Naive thymus-derived CD4-positive, alpha-beta T cell (primary cell): ENCODE results near the gene UBASH3A. TPM values are rescaled to one million over a fixed set of nuclear protein-coding genes. Genes with fewer than 3 reads are reported as not detected.

ENCODE experiments used
- ATAC-seq: fragments of 150-1000 bp; cut with Tn5 transposase; 2 replicates; pipeline ENCODE4 v1.10.0; 2021; ENCODE audit warnings: mild to moderate bottlenecking, moderate library complexity
- CTCF ChIA-PET: fragments of 350-600 bp; sonication (Branson Sonifier 250); formaldehyde crosslinking; loops from one replicate; lab custom pipeline; 2021; ENCODE audit warnings: antibody characterized with exemption; lab: Charles Lee
- POLR2A ChIA-PET: fragments of 350-600 bp; sonication (Branson Sonifier 250); formaldehyde crosslinking; loops from one replicate; lab custom pipeline; 2021; ENCODE audit warnings: antibody characterized with exemption, inconsistent platforms; lab: Charles Lee
- DNase-seq, 9 donors: peaks; one replicate each; pipeline versions ENCODE4 v3.0.0 to v3.0.0-alpha.2; 2020 to 2022; ENCODE audit warnings: mixed read lengths in 1 of 9
- H3K27ac ChIP-seq: one replicate; pipeline ENCODE4 v1.7.0; 2013; ENCODE audit warnings: mild to moderate bottlenecking, low read depth, low read length, moderate library complexity
- H3K27me3 ChIP-seq, 2 donors: one replicate each; pipeline ENCODE4 v1.7.0; 2013; ENCODE audit warnings: low read length in 2 of 2, mild to moderate bottlenecking in 2 of 2, moderate library complexity in 2 of 2; ENCODE audit not compliant: control insufficient read depth in 2 of 2, insufficient read depth in 2 of 2
- H3K36me3 ChIP-seq, 3 experiments: 1 replicate in 2 of 3; 2 replicates in 1 of 3; pipeline ENCODE4 v1.7.0; 2013; ENCODE audit warnings: low read length in 3 of 3, mild to moderate bottlenecking in 3 of 3, moderate library complexity in 1 of 3; ENCODE audit not compliant: insufficient read depth in 3 of 3, control insufficient read depth in 2 of 3
- H3K4me1 ChIP-seq, 2 donors: one replicate each; pipeline ENCODE4 v1.7.0; 2013; ENCODE audit warnings: low read length in 2 of 2, mild to moderate bottlenecking in 2 of 2, moderate library complexity in 1 of 2; ENCODE audit not compliant: control insufficient read depth in 2 of 2, insufficient read depth in 2 of 2
- H3K4me3 ChIP-seq: 2 replicates; pipeline ENCODE4 v1.7.0; 2013; ENCODE audit warnings: mild to moderate bottlenecking, low read length
- H3K9me3 ChIP-seq, 3 experiments: 1 replicate in 2 of 3; 2 replicates in 1 of 3; pipeline ENCODE4 v1.7.0; 2013; ENCODE audit warnings: low read length in 3 of 3; ENCODE audit not compliant: control insufficient read depth in 2 of 3
- H3K27ac Mint-ChIP-seq, 9 donors: one replicate each; pipeline ENCODE4 v1.8.0; 2020 to 2022; ENCODE audit warnings: mixed read lengths in 9 of 9, mild to moderate bottlenecking in 8 of 9, moderate library complexity in 5 of 9, inconsistent platforms in 2 of 9
- H3K27me3 Mint-ChIP-seq, 5 donors: one replicate each; pipeline ENCODE4 v1.8.0; 2021 to 2022; ENCODE audit warnings: mixed read lengths in 5 of 5, mild to moderate bottlenecking in 1 of 5
- H3K36me3 Mint-ChIP-seq, 5 donors: one replicate each; pipeline ENCODE4 v1.8.0; 2020 to 2022; ENCODE audit warnings: mixed read lengths in 5 of 5, mild to moderate bottlenecking in 3 of 5, inconsistent platforms in 1 of 5
- H3K4me1 Mint-ChIP-seq, 7 donors: one replicate each; pipeline ENCODE4 v1.8.0; 2020 to 2022; ENCODE audit warnings: mixed read lengths in 7 of 7, mild to moderate bottlenecking in 3 of 7, inconsistent platforms in 1 of 7
- H3K4me3 Mint-ChIP-seq, 10 donors: one replicate each; pipeline ENCODE4 v1.8.0; 2020 to 2022; ENCODE audit warnings: mild to moderate bottlenecking in 10 of 10, mixed read lengths in 10 of 10, moderate library complexity in 6 of 10, inconsistent platforms in 2 of 10
- H3K9me3 Mint-ChIP-seq, 11 donors: one replicate each; pipeline ENCODE4 v1.8.0; 2020 to 2022; ENCODE audit warnings: mixed read lengths in 11 of 11, mild to moderate bottlenecking in 4 of 11, inconsistent platforms in 1 of 11, moderate library complexity in 1 of 11
- intact Hi-C, 2 donors: fragments of 100-400 bp; cut with micrococcal nuclease; formaldehyde crosslinking; loops; one replicate each; pipeline ENCODE4 v1.15.1; 2023
- polyA plus RNA-seq, 2 donors: library from polyadenylated mRNA; unstranded; fragments of 300-500 nt; fragmentation: Illumina TruSeq; gene quantifications; one replicate each; pipeline ENCODE4 v1.2.3, GENCODE V29; 2021
- total RNA-seq, 6 experiments: library from RNA in 5 of 6; stranded (reverse) in 5 of 6; gene quantifications; 1 replicate in 5 of 6; 2 replicates in 1 of 6; pipeline ENCODE4 v1.2.3 and lab custom pipeline; 2021 to 2026

The UBASH3A gene
- total and polyA plus RNA-seq, 7 experiments from 2014 or later, result 41.9 to 101 (median 91.7) TPM

DNA sequence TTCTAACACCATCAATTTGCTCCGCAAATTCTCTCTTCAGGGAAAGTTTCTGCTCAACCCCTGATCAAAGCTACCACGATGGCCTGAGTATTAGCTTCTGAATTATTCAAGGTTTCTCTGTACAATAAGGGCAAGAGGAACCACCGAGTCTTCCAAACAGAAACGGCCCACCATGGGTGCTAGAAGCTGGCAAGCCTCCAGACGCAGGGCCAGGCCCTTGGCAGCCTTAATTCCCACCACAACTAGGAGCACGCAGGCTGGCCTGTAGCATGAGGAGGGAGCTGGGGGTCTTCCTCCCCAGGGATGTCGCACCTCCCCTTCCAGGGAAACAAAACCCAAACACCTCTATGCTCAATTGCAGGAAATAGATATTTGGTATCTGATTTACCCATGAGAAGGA, 81.3 kb downstream of the UBASH3A start:
- POLR2A ChIA-PET, result no interaction called here
- intact Hi-C loops, result no loop called here
- no peak overlapping the region for H3K4me3 Mint-ChIP-seq
- H3K27ac Mint-ChIP-seq, result no peak overlapping the region
- H3K27me3 ChIP-seq, result no peaks in the 10 kb centered on the region
- no peak overlapping the region for H3K4me3 ChIP-seq
- ATAC-seq (no peak), DNase-seq (no peak)
- H3K4me1 ChIP-seq, result no peaks in the 10 kb centered on the region
- peaks cover 0 to 54% (median 3%) of the 10 kb centered on the region in 5 donors for H3K27me3 Mint-ChIP-seq
- CTCF ChIA-PET, result no interaction called here
- H3K9me3 ChIP-seq, result no peaks in the 10 kb centered on the region
- H3K36me3 Mint-ChIP-seq, result peaks cover 0 to 6% (median 0%) of the 10 kb centered on the region in 5 donors
- no peak overlapping the region for H3K27ac ChIP-seq
- H3K4me1 Mint-ChIP-seq, result peaks cover 0 to 1% (median 0%) of the 10 kb centered on the region in 7 donors
- H3K36me3 ChIP-seq, result no peaks in the 10 kb centered on the region
- H3K9me3 Mint-ChIP-seq, result peaks cover 0 to 8% (median 0%) of the 10 kb centered on the region in 11 donors

DNA sequence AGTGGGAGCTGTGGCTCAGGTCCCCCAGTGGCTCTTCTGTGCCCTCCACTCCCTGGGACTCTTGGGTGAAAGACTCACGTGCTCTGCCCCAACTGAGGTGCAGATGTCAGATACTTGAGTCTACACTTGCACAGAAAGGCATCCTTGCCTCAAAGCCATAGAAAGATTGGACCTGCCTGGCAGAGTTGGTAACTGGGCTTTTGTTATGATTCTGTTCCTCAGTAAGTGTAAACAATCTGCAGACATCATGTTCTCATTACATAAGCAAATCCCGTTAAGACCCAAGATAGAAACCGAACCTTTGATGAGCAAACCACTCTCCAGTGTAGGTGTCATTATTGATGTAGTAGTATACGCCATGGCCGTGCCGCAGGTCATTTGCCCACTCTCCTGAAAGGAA, 82.4 kb downstream of the UBASH3A start:
- Histone ChIP-seq H3K9me3 (no peaks in the 10 kb centered on the region), H3K4me1 (no peaks in the 10 kb centered on the region), H3K27me3 (no peaks in the 10 kb centered on the region), H3K27ac (no peak overlapping the region), H3K4me3 (no peak overlapping the region), H3K36me3 (no peaks in the 10 kb centered on the region)
- ATAC-seq (no peak), DNase-seq (no peak)
- H3K9me3 Mint-ChIP-seq, result peaks cover 0 to 8% (median 0%) of the 10 kb centered on the region in 11 donors
- H3K27me3 Mint-ChIP-seq, result peaks cover 0 to 56% (median 3%) of the 10 kb centered on the region in 5 donors
- intact Hi-C loops, result no loop called here
- no peak overlapping the region for H3K27ac Mint-ChIP-seq
- H3K36me3 Mint-ChIP-seq, result peaks cover 0 to 6% (median 0%) of the 10 kb centered on the region in 5 donors
- H3K4me3 Mint-ChIP-seq, result no peak overlapping the region
- no peaks in the 10 kb centered on the region for H3K4me1 Mint-ChIP-seq
- ChIA-PET POLR2A (no interaction called here), CTCF (no interaction called here)

DNA sequence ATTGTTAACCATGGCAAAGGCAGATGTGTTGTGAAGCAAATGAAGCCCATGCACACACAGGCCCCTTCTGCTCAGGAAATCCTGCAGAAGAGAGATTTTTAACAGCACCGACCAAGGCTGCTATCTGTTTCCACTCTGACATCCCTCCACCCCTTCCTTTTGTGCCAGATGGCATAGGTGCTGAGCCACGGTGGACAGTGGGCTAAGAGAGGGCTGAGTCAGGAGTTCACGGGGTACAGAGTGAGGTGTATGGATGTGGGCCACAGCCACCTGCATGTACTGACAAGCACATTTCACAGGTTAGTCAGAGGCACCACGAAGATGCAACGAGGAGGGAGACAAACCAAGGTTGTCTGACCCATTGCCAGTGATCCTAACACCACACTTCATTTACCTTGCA, 82.8 kb downstream of the UBASH3A start:
- no peak overlapping the region for H3K4me3 ChIP-seq
- H3K36me3 ChIP-seq, result no peaks in the 10 kb centered on the region
- no peaks in the 10 kb centered on the region for H3K9me3 ChIP-seq
- Mint-ChIP-seq H3K27ac (no peak overlapping the region), H3K36me3 (peaks cover 0 to 6% (median 0%) of the 10 kb centered on the region in 5 donors), H3K9me3 (peaks cover 0 to 8% (median 0%) of the 10 kb centered on the region in 11 donors), H3K27me3 (peaks cover 0 to 54% (median 3%) of the 10 kb centered on the region in 5 donors), H3K4me3 (no peak overlapping the region), H3K4me1 (no peaks in the 10 kb centered on the region)
- H3K27ac ChIP-seq, result no peak overlapping the region
- H3K27me3 ChIP-seq, result no peaks in the 10 kb centered on the region
- ChIA-PET POLR2A (no interaction called here), CTCF (no interaction called here)
- DNase-seq (no peak), ATAC-seq (no peak)
- no peaks in the 10 kb centered on the region for H3K4me1 ChIP-seq
- intact Hi-C loops, result no loop called here

DNA sequence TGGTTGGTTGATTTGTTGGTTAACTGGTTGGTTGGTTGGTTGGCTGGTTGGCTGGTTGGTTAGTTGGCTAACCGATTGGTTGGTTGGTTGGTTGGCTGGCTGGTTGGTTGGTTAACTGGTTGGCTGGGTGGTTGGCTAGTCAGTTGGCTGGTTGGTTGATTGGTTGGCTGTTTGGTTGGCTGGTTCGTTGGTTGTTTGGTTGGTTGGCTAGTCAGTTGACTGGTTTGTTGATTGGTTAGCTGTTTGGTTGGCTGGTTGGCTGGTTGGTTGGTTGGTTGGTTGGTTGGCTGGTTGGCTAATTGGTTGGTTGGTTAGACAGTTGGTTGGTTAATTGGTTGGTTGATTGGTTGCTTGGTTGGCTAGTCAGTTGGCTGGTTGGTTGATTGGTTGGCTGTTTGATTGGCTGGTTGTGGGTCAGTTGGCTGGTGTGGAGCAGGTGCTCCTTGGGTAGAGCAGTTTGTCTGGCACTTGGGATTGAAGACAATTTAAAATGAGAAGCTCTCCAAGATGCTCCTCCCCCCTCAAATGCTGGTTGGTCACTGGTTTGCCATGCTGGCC, 85.4 kb downstream of the UBASH3A start:
- H3K27ac ChIP-seq, result no peak overlapping the region
- no peaks in the 10 kb centered on the region for H3K27me3 ChIP-seq
- no peaks in the 10 kb centered on the region for H3K4me1 ChIP-seq
- H3K4me3 Mint-ChIP-seq, result no peak overlapping the region
- intact Hi-C loops, result no loop called here
- DNase-seq (no peak), ATAC-seq (no peak)
- H3K36me3 ChIP-seq, result no peaks in the 10 kb centered on the region
- no peak overlapping the region for H3K4me3 ChIP-seq
- CTCF ChIA-PET, result no interaction called here
- H3K9me3 Mint-ChIP-seq, result peaks cover 0 to 8% (median 0%) of the 10 kb centered on the region in 11 donors
- peaks cover 0 to 48% (median 3%) of the 10 kb centered on the region in 5 donors for H3K27me3 Mint-ChIP-seq
- peaks cover 0 to 13% (median 11%) of the 10 kb centered on the region in 7 donors for H3K4me1 Mint-ChIP-seq
- POLR2A ChIA-PET, result interaction anchor here (0.6 kb wide), 1 partner anchor 184 kb away, joined by 3 read pairs; no protein-coding TSS in a partner anchor
- peaks cover 0 to 6% (median 0%) of the 10 kb centered on the region in 5 donors for H3K36me3 Mint-ChIP-seq
- H3K27ac Mint-ChIP-seq, result no peak overlapping the region
- H3K9me3 ChIP-seq, result no peaks in the 10 kb centered on the region

DNA sequence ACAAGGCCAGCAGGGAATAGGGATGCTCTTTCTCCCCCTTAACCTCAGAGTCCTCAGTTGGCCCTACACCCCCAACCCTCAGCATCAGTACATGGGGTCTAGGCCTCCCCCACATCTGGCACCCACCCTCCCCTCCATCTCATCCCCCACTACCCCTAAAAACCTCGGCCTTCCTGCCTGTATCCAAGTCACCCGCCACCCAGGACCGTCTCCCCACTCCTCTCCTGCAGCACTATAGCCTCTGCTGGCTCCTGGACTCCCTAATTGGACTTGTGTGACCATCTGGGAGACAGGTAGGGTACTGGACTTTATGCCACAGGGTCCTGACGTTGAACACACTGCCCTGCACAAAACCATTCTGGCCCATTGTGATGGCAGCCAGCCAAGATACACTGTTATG, 86.3 kb downstream of the UBASH3A start:
- Mint-ChIP-seq H3K36me3 (peaks cover 0 to 6% (median 0%) of the 10 kb centered on the region in 5 donors), H3K27ac (no peak overlapping the region), H3K27me3 (peaks cover 0 to 47% (median 3%) of the 10 kb centered on the region in 5 donors), H3K4me1 (peaks cover 0 to 13% (median 11%) of the 10 kb centered on the region in 7 donors), H3K9me3 (peaks cover 0 to 8% (median 0%) of the 10 kb centered on the region in 11 donors), H3K4me3 (no peak overlapping the region)
- no peaks in the 10 kb centered on the region for H3K36me3 ChIP-seq
- DNase-seq (no peak), ATAC-seq (no peak)
- ChIA-PET CTCF (no interaction called here), POLR2A (interaction anchor here (0.6 to 0.9 kb wide), 2 partner anchors 87 to 185 kb away, joined by 3 to 4 read pairs; partner anchors contain the start of gene UBASH3A)
- no peak overlapping the region for H3K4me3 ChIP-seq
- no peaks in the 10 kb centered on the region for H3K9me3 ChIP-seq
- no peaks in the 10 kb centered on the region for H3K4me1 ChIP-seq
- no peaks in the 10 kb centered on the region for H3K27me3 ChIP-seq
- no peak overlapping the region for H3K27ac ChIP-seq
- intact Hi-C loops, result no loop called here

DNA sequence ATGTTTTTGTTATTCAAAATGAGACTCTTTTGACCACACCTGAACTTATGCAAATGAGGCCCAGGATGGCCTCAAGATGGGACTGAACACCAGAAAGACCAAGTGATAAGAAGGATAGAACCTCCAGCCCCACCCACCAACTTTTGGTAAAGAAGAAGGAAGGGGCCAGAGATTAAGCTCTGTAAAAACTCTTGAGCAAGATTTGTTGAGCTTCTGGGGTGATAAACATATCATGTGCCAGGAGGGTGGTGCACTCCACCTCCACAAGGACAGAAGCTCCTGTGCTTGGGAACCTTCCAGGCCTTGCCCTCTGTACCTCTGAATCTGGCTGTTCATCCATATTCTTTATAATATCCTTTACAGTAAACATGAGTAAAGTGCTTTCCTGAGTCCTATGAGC, 87.0 kb downstream of the UBASH3A start:
- no peak overlapping the region for H3K27ac Mint-ChIP-seq
- H3K4me3 Mint-ChIP-seq, result no peak overlapping the region
- DNase-seq (no peak), ATAC-seq (no peak)
- peaks cover 2 to 19% (median 14%) of the 10 kb centered on the region in 7 donors for H3K4me1 Mint-ChIP-seq
- H3K27ac ChIP-seq, result no peak overlapping the region
- no peak overlapping the region for H3K4me3 ChIP-seq
- intact Hi-C loops, result no loop called here
- H3K9me3 Mint-ChIP-seq, result peaks cover 0 to 8% (median 0%) of the 10 kb centered on the region in 11 donors
- no peaks in the 10 kb centered on the region for H3K9me3 ChIP-seq
- peaks cover 4 to 5% of the 10 kb centered on the region in 2 donors for H3K4me1 ChIP-seq
- no peaks in the 10 kb centered on the region for H3K27me3 ChIP-seq
- peaks cover 0 to 49% (median 3%) of the 10 kb centered on the region in 5 donors for H3K27me3 Mint-ChIP-seq
- POLR2A ChIA-PET, result interaction anchor here (0.6 kb wide), 1 partner anchor 42 kb away, joined by 3 read pairs; no protein-coding TSS in a partner anchor
- peaks cover 0 to 6% (median 0%) of the 10 kb centered on the region in 5 donors for H3K36me3 Mint-ChIP-seq
- CTCF ChIA-PET, result interaction anchor here (0.5 kb wide), 1 partner anchor 89 kb away, joined by 3 read pairs; no protein-coding TSS in a partner anchor
- no peaks in the 10 kb centered on the region for H3K36me3 ChIP-seq
